ENCODE data around the gene CORO7. TPM values are rescaled to one million over a fixed set of nuclear protein-coding genes. Genes with fewer than 3 reads are reported as not detected.
A peak's percentile ranks its signal among the peaks of the same experiment; 100 is the strongest.

Gene CORO7
- total and polyA plus RNA-seq, 5 donors from 2014 or later, result 52.5 to 718 (median 63.6) TPM

GRCh38 chr16:4309833-4310266 is 106.5 kb downstream of the CORO7 start:
- H3K9me3 ChIP-seq (ENCODE audit: control insufficient read depth in 2 of 2, low read length in 2 of 2), result no peaks in the 10 kb centered on the region
- H3K27me3 ChIP-seq (ENCODE audit: control insufficient read depth, insufficient read depth, low read length), result peaks cover 6% of the 10 kb centered on the region
- Mint-ChIP-seq H3K27ac (no peak overlapping the region), H3K9me3 (peaks cover 0 to 2% (median 0%) of the 10 kb centered on the region in 7 donors), H3K27me3 (peaks cover 15% of the 10 kb centered on the region), H3K4me1 (peaks cover 4 to 37% (median 19%) of the 10 kb centered on the region in 4 donors), H3K4me3 (peak overlapping the region in 3 of 4 donors; percentile 28 to 85 (median 74)), H3K36me3 (no peaks in the 10 kb centered on the region)
- DNase-seq, result peak; percentile 29 to 61 (median 41)
- no peak for ATAC-seq (ENCODE audit: low read depth in 2 of 2)
- H3K36me3 ChIP-seq (ENCODE audit: control insufficient read depth, insufficient read depth, low read length), result no peaks in the 10 kb centered on the region
- H3K4me3 ChIP-seq (ENCODE audit: low read depth, low read length), result no peak overlapping the region
- no peak overlapping the region for H3K27ac ChIP-seq (ENCODE audit: insufficient read depth, low read length, poor library complexity, severe bottlenecking)
- H3K4me1 ChIP-seq (ENCODE audit: control insufficient read depth, insufficient read depth, low read length, poor library complexity, severe bottlenecking), result peaks cover 35% of the 10 kb centered on the region

GRCh38 chr16:4309102-4309832 is 107.1 kb downstream of the CORO7 start:
- peaks cover 2% of the 10 kb centered on the region for H3K27me3 ChIP-seq (ENCODE audit: control insufficient read depth, insufficient read depth, low read length)
- DNase-seq (no peak), ATAC-seq (ENCODE audit: low read depth in 2 of 2) (no peak)
- Mint-ChIP-seq H3K4me3 (peak overlapping the region; percentile 48 to 94 (median 87)), H3K27me3 (peaks cover 10% of the 10 kb centered on the region), H3K36me3 (no peaks in the 10 kb centered on the region), H3K9me3 (no peaks in the 10 kb centered on the region), H3K4me1 (peaks cover 3 to 32% (median 14%) of the 10 kb centered on the region in 4 donors), H3K27ac (peak overlapping the region; percentile 15 to 98 (median 40))
- H3K27ac ChIP-seq (ENCODE audit: insufficient read depth, low read length, poor library complexity, severe bottlenecking), result no peak overlapping the region
- H3K4me3 ChIP-seq (ENCODE audit: low read depth, low read length), result no peak overlapping the region
- H3K9me3 ChIP-seq (ENCODE audit: control insufficient read depth in 2 of 2, low read length in 2 of 2), result no peaks in the 10 kb centered on the region
- no peaks in the 10 kb centered on the region for H3K36me3 ChIP-seq (ENCODE audit: control insufficient read depth, insufficient read depth, low read length)
- H3K4me1 ChIP-seq (ENCODE audit: control insufficient read depth, insufficient read depth, low read length, poor library complexity, severe bottlenecking), result peaks cover 30% of the 10 kb centered on the region

GRCh38 chr16:4307215-4308037 is 109.0 kb downstream of the CORO7 start:
- Histone ChIP-seq H3K27ac (ENCODE audit: insufficient read depth, low read length, poor library complexity, severe bottlenecking) (peak overlapping the region; percentile 90), H3K27me3 (ENCODE audit: control insufficient read depth, insufficient read depth, low read length) (no peaks in the 10 kb centered on the region), H3K9me3 (ENCODE audit: control insufficient read depth in 2 of 2, low read length in 2 of 2) (no peaks in the 10 kb centered on the region), H3K4me1 (ENCODE audit: control insufficient read depth, insufficient read depth, low read length, poor library complexity, severe bottlenecking) (peaks cover 25% of the 10 kb centered on the region), H3K4me3 (ENCODE audit: low read depth, low read length) (peak overlapping the region; percentile 85), H3K36me3 (ENCODE audit: control insufficient read depth, insufficient read depth, low read length) (no peaks in the 10 kb centered on the region)
- ATAC-seq (ENCODE audit: low read depth in 2 of 2) (peak; percentile 92 to 94), DNase-seq (peak; percentile 97 to 98 (median 97))
- Mint-ChIP-seq H3K27me3 (no peaks in the 10 kb centered on the region), H3K4me3 (peak overlapping the region; percentile 85 to 94 (median 93)), H3K27ac (peak overlapping the region; percentile 95 to 98 (median 96)), H3K36me3 (no peaks in the 10 kb centered on the region), H3K4me1 (peaks cover 0 to 35% (median 12%) of the 10 kb centered on the region in 4 donors), H3K9me3 (no peaks in the 10 kb centered on the region)

- H3K4me3 Mint-ChIP-seq, result peak overlapping the region; percentile 85 to 94 (median 92)
- ATAC-seq (ENCODE audit: low read depth in 2 of 2) (peak in 1 of 2 donors; percentile 4), DNase-seq (peak; percentile 39 to 71 (median 45))
- H3K36me3 Mint-ChIP-seq, result no peaks in the 10 kb centered on the region
- Histone ChIP-seq H3K27me3 (ENCODE audit: control insufficient read depth, insufficient read depth, low read length) (no peaks in the 10 kb centered on the region), H3K4me1 (ENCODE audit: control insufficient read depth, insufficient read depth, low read length, poor library complexity, severe bottlenecking) (peaks cover 25% of the 10 kb centered on the region), H3K27ac (ENCODE audit: insufficient read depth, low read length, poor library complexity, severe bottlenecking) (peak overlapping the region; percentile 90), H3K9me3 (ENCODE audit: control insufficient read depth in 2 of 2, low read length in 2 of 2) (no peaks in the 10 kb centered on the region), H3K4me3 (ENCODE audit: low read depth, low read length) (peak overlapping the region; percentile 85), H3K36me3 (ENCODE audit: control insufficient read depth, insufficient read depth, low read length) (no peaks in the 10 kb centered on the region)
- no peaks in the 10 kb centered on the region for H3K27me3 Mint-ChIP-seq
- H3K9me3 Mint-ChIP-seq, result no peaks in the 10 kb centered on the region
- H3K27ac Mint-ChIP-seq, result peak overlapping the region; percentile 95 to 98 (median 96)
- H3K4me1 Mint-ChIP-seq, result peaks cover 0 to 35% (median 12%) of the 10 kb centered on the region in 4 donors
These were observed 109.8 kb downstream of the CORO7 start for GRCh38 chr16:4306470-4307214.

Other genes starting within 250 kb of the CORO7 start
- not detected for gene SRL, start 174.5 kb downstream of the CORO7 start, total RNA-seq
- gene SRL, start 174.5 kb downstream of the CORO7 start, polyA plus RNA-seq, result not detected
- 11.2 TPM for gene TFAP4, start 143.6 kb downstream of the CORO7 start, total RNA-seq
- 1 to 10 TPM in 2 of 4 donors, under 1 TPM in 2; 0.64 to 1.3 (median 1.0) TPM for gene TFAP4, start 143.6 kb downstream of the CORO7 start, polyA plus RNA-seq
- not detected for gene GLIS2, start 100.5 kb downstream of the CORO7 start, total RNA-seq
- under 1 TPM in 1 of 4 donors, not detected in 3; 0.03 TPM for gene GLIS2, start 100.5 kb downstream of the CORO7 start, polyA plus RNA-seq
- gene PAM16, start 65.3 kb downstream of the CORO7 start, total RNA-seq, result 39.6 TPM
- 10 to 100 TPM; 26.2 to 44.9 (median 40.1) TPM for gene PAM16, start 65.3 kb downstream of the CORO7 start, polyA plus RNA-seq
- 0.57 TPM for gene VASN, start 44.7 kb downstream of the CORO7 start, total RNA-seq
- gene VASN, start 44.7 kb downstream of the CORO7 start, polyA plus RNA-seq, result under 1 TPM in 1 of 4 donors, not detected in 3; 0.14 TPM
- 27.0 TPM for gene DNAJA3, start 9.3 kb upstream of the CORO7 start, total RNA-seq
- 10 to 100 TPM; 27.5 to 49.7 (median 41.8) TPM for gene DNAJA3, start 9.3 kb upstream of the CORO7 start, polyA plus RNA-seq
- 40.7 TPM for gene NMRAL1, start 58.0 kb upstream of the CORO7 start, total RNA-seq
- 10 to 100 TPM; 45.6 to 61.7 (median 51.6) TPM for gene NMRAL1, start 58.0 kb upstream of the CORO7 start, polyA plus RNA-seq
- 41.2 TPM for gene HMOX2, start 59.8 kb upstream of the CORO7 start, total RNA-seq
- 100 to 1,000 TPM; 104 to 145 (median 126) TPM for gene HMOX2, start 59.8 kb upstream of the CORO7 start, polyA plus RNA-seq
- gene CDIP1, start 122.2 kb upstream of the CORO7 start, total RNA-seq, result 29.8 TPM
- gene CDIP1, start 122.2 kb upstream of the CORO7 start, polyA plus RNA-seq, result 10 to 100 TPM; 16.4 to 29.6 (median 20.8) TPM
- gene C16orf96, start 139.7 kb upstream of the CORO7 start, total RNA-seq, result 0.17 TPM
- gene C16orf96, start 139.7 kb upstream of the CORO7 start, polyA plus RNA-seq, result not detected
- 53.7 TPM for gene UBALD1, start 198.3 kb upstream of the CORO7 start, total RNA-seq
- gene UBALD1, start 198.3 kb upstream of the CORO7 start, polyA plus RNA-seq, result 1 to 10 TPM; 5.1 to 7.3 (median 5.4) TPM
- 78.2 TPM for gene MGRN1, start 208.2 kb upstream of the CORO7 start, total RNA-seq
- 1 to 10 TPM; 2.5 to 4.7 (median 4.4) TPM for gene MGRN1, start 208.2 kb upstream of the CORO7 start, polyA plus RNA-seq